Raji (cell line): ENCODE measurements around the gene BACH2.

Source experiments
- POLR2A ChIP-seq: IDR thresholded peaks from 2 replicates; pipeline ENCODE4 v1.6.1; 2011; ENCODE audit warnings: low read depth, low read length, control low read depth; ENCODE audit not compliant: insufficient read depth

The BACH2 gene

GRCh38 chr6:90083891-90084290 is 212.8 kb downstream of the BACH2 start:
- TF ChIP-seq POLR2A: no peak

GRCh38 chr6:90082847-90083246 is 213.8 kb downstream of the BACH2 start:
- no peak for TF ChIP-seq POLR2A

GRCh38 chr6:90080876-90081481 is 215.7 kb downstream of the BACH2 start:
- TF ChIP-seq POLR2A: no peak

- TF ChIP-seq POLR2A: no peak
Observed at GRCh38 chr6:90079560-90080490, 216.8 kb downstream of the BACH2 start.

GRCh38 chr6:90078513-90079289 is 217.9 kb downstream of the BACH2 start:
- no peak for TF ChIP-seq POLR2A

- no peak for TF ChIP-seq POLR2A
Observed at GRCh38 chr6:90076511-90077415, 219.9 kb downstream of the BACH2 start.

- TF ChIP-seq POLR2A: no peak
Observed at GRCh38 chr6:90074161-90074850, 222.3 kb downstream of the BACH2 start.

- TF ChIP-seq POLR2A: no peak
Observed at GRCh38 chr6:90072935-90073464, 223.6 kb downstream of the BACH2 start.

- no peak for TF ChIP-seq POLR2A
Observed at GRCh38 chr6:90072501-90072900, 224.1 kb downstream of the BACH2 start.

- no peak for TF ChIP-seq POLR2A
Observed at GRCh38 chr6:90068703-90069523, 227.7 kb downstream of the BACH2 start.

GRCh38 chr6:90068264-90068663 is 228.4 kb downstream of the BACH2 start:
- TF ChIP-seq POLR2A: no peak

- no peak for TF ChIP-seq POLR2A
Observed at GRCh38 chr6:90066697-90067096, 229.9 kb downstream of the BACH2 start.

GRCh38 chr6:90065173-90065572 is 231.5 kb downstream of the BACH2 start:
- no peak for TF ChIP-seq POLR2A
